OCI-LY7 (cell line): ENCODE data around the gene MLLT3. TPM values are rescaled to one million over a fixed set of nuclear protein-coding genes. Genes with fewer than 3 reads are reported as not detected.

ENCODE experiments used
- BruUV-seq: library from RNA; stranded (reverse); fragments of 400-500 nt; replicated peaks from 2 replicates; lab custom pipeline; 2021; lab: Mats Ljungman, UMichigan
- CTCF ChIA-PET: fragments of 300-600 bp; sonication (Branson Sonifier 250); formaldehyde crosslinking; loops from one replicate; lab custom pipeline; 2022; ENCODE audit warnings: antibody characterized with exemption; ENCODE audit not compliant: unreplicated experiment; lab: Charles Lee
- POLR2A ChIA-PET: fragments of 300-600 bp; sonication (Branson Sonifier 250); formaldehyde crosslinking; loops from one replicate; lab custom pipeline; 2022; ENCODE audit warnings: antibody characterized with exemption; lab: Charles Lee
- DNase-seq: peaks from one replicate; pipeline ENCODE4 v3.0.0-alpha.2; 2015; ENCODE audit warnings: low spot score
- H2AFZ ChIP-seq: fragments of 200-600 bp; sonication (generic), shearing (Covaris generic); 2 replicates; pipeline ENCODE4 v1.6.1; 2014; ENCODE audit warnings: mild to moderate bottlenecking, antibody characterized with exemption, low read length, moderate library complexity
- H3K27ac ChIP-seq: fragments of 200-600 bp; sonication (generic); 2 replicates; pipeline ENCODE4 v1.5.1; 2014; ENCODE audit warnings: mixed run types, low read depth, mild to moderate bottlenecking, moderate library complexity, low read length, inconsistent platforms; ENCODE audit not compliant: poor library complexity, severe bottlenecking
- H3K36me3 ChIP-seq: fragments of 200-600 bp; sonication (generic); 2 replicates; pipeline ENCODE4 v1.6.1; 2014; ENCODE audit warnings: mild to moderate bottlenecking, antibody characterized with exemption, low read length, moderate library complexity, mixed read lengths; ENCODE audit not compliant: insufficient read depth
- H3K4me1 ChIP-seq: fragments of 200-600 bp; sonication (generic); 2 replicates; pipeline ENCODE4 v1.5.1; 2014; ENCODE audit warnings: mild to moderate bottlenecking, low read length; ENCODE audit not compliant: insufficient read depth, poor library complexity, severe bottlenecking
- H3K4me2 ChIP-seq: fragments of 200-600 bp; sonication (generic); 2 replicates; pipeline ENCODE4 v1.6.1; 2014; ENCODE audit warnings: mild to moderate bottlenecking, low read length
- H3K4me3 ChIP-seq: fragments of 200-600 bp; sonication (generic); 2 replicates; pipeline ENCODE4 v1.5.1; 2014; ENCODE audit warnings: mild to moderate bottlenecking, low read depth, low read length; ENCODE audit not compliant: poor library complexity, severe bottlenecking
- H3K79me2 ChIP-seq: fragments of 200-600 bp; sonication (generic); 2 replicates; pipeline ENCODE4 v1.6.1; 2016; ENCODE audit warnings: low read depth, mild to moderate bottlenecking, low read length, moderate library complexity, mixed read lengths; ENCODE audit not compliant: insufficient read depth
- H3K9me2 ChIP-seq: fragments of 200-600 bp; sonication (generic); 2 replicates; pipeline ENCODE4 v1.6.1; 2016; ENCODE audit warnings: mild to moderate bottlenecking, low read length, mixed read lengths; ENCODE audit not compliant: insufficient read depth
- H3K9me3 ChIP-seq: fragments of 200-600 bp; sonication (generic); 2 replicates; pipeline ENCODE4 v1.6.1; 2014; ENCODE audit warnings: mild to moderate bottlenecking, mixed run types, low read length, mixed read lengths
- H4K20me1 ChIP-seq: fragments of 200-600 bp; sonication (generic); 2 replicates; pipeline ENCODE4 v1.6.1; 2014; ENCODE audit warnings: mild to moderate bottlenecking, antibody characterized with exemption, low read length, moderate library complexity, mixed read lengths; ENCODE audit not compliant: insufficient read depth
- CTCF ChIP-seq: fragments of 200-600 bp; sonication (generic); conservative IDR thresholded peaks from 2 replicates; pipeline ENCODE4 v1.5.1; 2014; ENCODE audit warnings: mild to moderate bottlenecking, antibody characterized with exemption, low read length, moderate library complexity, mixed read lengths
- EZH2phosphoT487 ChIP-seq: fragments of 200-600 bp; sonication (generic); IDR thresholded peaks from 2 replicates; pipeline ENCODE4 v1.6.1; 2018; ENCODE audit warnings: low read depth, borderline replicate concordance, mild to moderate bottlenecking, mixed run types, antibody characterized with exemption, low read length, moderate library complexity, mixed read lengths
- intact Hi-C: fragments of 100-400 bp; cut with micrococcal nuclease; formaldehyde crosslinking; loops from one replicate; pipeline ENCODE4 v1.10.0; 2022; ENCODE audit not compliant: unreplicated experiment
- total RNA-seq, 2 experiments: library from RNA; depleted of rRNA in 1 of 2; stranded (reverse); fragments of >200 nt in 1 of 2; shearing (Covaris generic) in 1 of 2; gene quantifications; 2 replicates each; pipeline ENCODE4 v1.2.3, GENCODE V29; 2014 to 2022

MLLT3 gene
- total RNA-seq, 2 experiments from 2014 or later = 7.1 to 9.9 TPM

- Histone ChIP-seq H3K79me2 (no peaks in the 10 kb centered on the region), H3K9me3 (no peaks in the 10 kb centered on the region), H3K4me1 (no peaks in the 10 kb centered on the region), H3K9me2 (no peaks in the 10 kb centered on the region), H2AFZ (no peak overlapping the region), H4K20me1 (no peaks in the 10 kb centered on the region), H3K27ac (no peak overlapping the region), H3K4me3 (no peak overlapping the region), H3K36me3 (no peaks in the 10 kb centered on the region), H3K4me2 (no peak overlapping the region)
- TF ChIP-seq EZH2phosphoT487 = no peak
- TF ChIP-seq CTCF = no peak
- ChIA-PET CTCF (no interaction called here), POLR2A (interaction anchor here (0.6 to 1.0 kb wide), 2 partner anchors 307 to 459 kb away, joined by 3 to 4 read pairs; no protein-coding TSS in a partner anchor)
- no TSS peak for BruUV-seq
- intact Hi-C loops = no loop called here
- DNase-seq = no peak
Measured at GRCh38 chr9:20474496-20474895, 147.8 kb downstream of the MLLT3 start.

GRCh38 chr9:20473515-20474013 is 148.7 kb downstream of the MLLT3 start:
- Histone ChIP-seq H3K4me2 (no peak overlapping the region), H4K20me1 (no peaks in the 10 kb centered on the region), H3K4me3 (no peak overlapping the region), H3K27ac (no peak overlapping the region), H3K9me2 (no peaks in the 10 kb centered on the region), H3K4me1 (no peaks in the 10 kb centered on the region), H3K9me3 (no peaks in the 10 kb centered on the region), H3K79me2 (no peaks in the 10 kb centered on the region), H2AFZ (no peak overlapping the region), H3K36me3 (no peaks in the 10 kb centered on the region)
- ChIA-PET POLR2A (interaction anchor here (0.6 kb wide), 2 partner anchors 50 to 1306 kb away, joined by 3 to 4 read pairs; no protein-coding TSS in a partner anchor), CTCF (no interaction called here)
- intact Hi-C loops = no loop called here
- no peak for DNase-seq
- no TSS peak for BruUV-seq
- TF ChIP-seq CTCF (no peak), EZH2phosphoT487 (no peak)

GRCh38 chr9:20472342-20473045 is 149.8 kb downstream of the MLLT3 start:
- Histone ChIP-seq H3K36me3 (no peaks in the 10 kb centered on the region), H3K79me2 (no peaks in the 10 kb centered on the region), H3K4me3 (no peak overlapping the region), H3K4me1 (no peaks in the 10 kb centered on the region), H4K20me1 (peaks cover 4% of the 10 kb centered on the region; the same call in 1 of the 2 replicates), H2AFZ (no peak overlapping the region), H3K9me2 (no peaks in the 10 kb centered on the region), H3K27ac (no peak overlapping the region), H3K9me3 (no peaks in the 10 kb centered on the region), H3K4me2 (no peak overlapping the region)
- TF ChIP-seq CTCF = no peak
- TF ChIP-seq EZH2phosphoT487 = no peak
- POLR2A ChIA-PET = interaction anchor here (0.7 to 0.9 kb wide), 2 partner anchors 8 to 136 kb away, joined by 3 read pairs; no protein-coding TSS in a partner anchor
- CTCF ChIA-PET = no interaction called here
- DNase-seq = no peak
- BruUV-seq = no TSS peak
- intact Hi-C loops = no loop called here
